PFSK-1 (cell line): ENCODE results near the gene PGBD2.

Experiments used
- FOXP2 ChIP-seq: optimal IDR thresholded peaks from 2 replicates; pipeline ENCODE3; 2011; ENCODE audit warnings: borderline replicate concordance, control low read depth, inconsistent platforms; ENCODE audit not compliant: insufficient read depth; ENCODE audit errors: extremely low read length, extremely low read depth
- POLR2AphosphoS5 ChIP-seq: IDR thresholded peaks from 2 replicates; pipeline ENCODE4 v1.6.1; 2012; ENCODE audit warnings: low read depth, mild to moderate bottlenecking, control low read depth, low read length, moderate library complexity
- SIN3A ChIP-seq: IDR thresholded peaks from 2 replicates; pipeline ENCODE4 v1.6.1; 2012; ENCODE audit warnings: mild to moderate bottlenecking, low read length, moderate library complexity, borderline replicate concordance; ENCODE audit not compliant: insufficient read depth
- TAF1 ChIP-seq: IDR thresholded peaks from 2 replicates; pipeline ENCODE4 v1.6.1; 2012; ENCODE audit warnings: low read length, control low read depth, borderline replicate concordance; ENCODE audit not compliant: insufficient read depth
- TF ChIP-seq, protein P1 (sequence below), 2 experiments: IDR thresholded peaks; 2 replicates each; pipeline versions ENCODE4 v1.6.1 to v1.8.0; 2011 to 2012; ENCODE audit warnings: low read depth in 2 of 2, low read length in 2 of 2, control low read depth in 1 of 2, inconsistent platforms in 1 of 2, mild to moderate bottlenecking in 1 of 2, moderate library complexity in 1 of 2; ENCODE audit not compliant: insufficient read depth in 1 of 2

PGBD2 gene

GRCh38 chr1:248885646-248886045, 20.4 kb upstream of the PGBD2 start:
- TF ChIP-seq FOXP2 (no peak), POLR2AphosphoS5 (no peak), TAF1 (no peak), SIN3A (no peak)
- TF ChIP-seq, protein P1, sequence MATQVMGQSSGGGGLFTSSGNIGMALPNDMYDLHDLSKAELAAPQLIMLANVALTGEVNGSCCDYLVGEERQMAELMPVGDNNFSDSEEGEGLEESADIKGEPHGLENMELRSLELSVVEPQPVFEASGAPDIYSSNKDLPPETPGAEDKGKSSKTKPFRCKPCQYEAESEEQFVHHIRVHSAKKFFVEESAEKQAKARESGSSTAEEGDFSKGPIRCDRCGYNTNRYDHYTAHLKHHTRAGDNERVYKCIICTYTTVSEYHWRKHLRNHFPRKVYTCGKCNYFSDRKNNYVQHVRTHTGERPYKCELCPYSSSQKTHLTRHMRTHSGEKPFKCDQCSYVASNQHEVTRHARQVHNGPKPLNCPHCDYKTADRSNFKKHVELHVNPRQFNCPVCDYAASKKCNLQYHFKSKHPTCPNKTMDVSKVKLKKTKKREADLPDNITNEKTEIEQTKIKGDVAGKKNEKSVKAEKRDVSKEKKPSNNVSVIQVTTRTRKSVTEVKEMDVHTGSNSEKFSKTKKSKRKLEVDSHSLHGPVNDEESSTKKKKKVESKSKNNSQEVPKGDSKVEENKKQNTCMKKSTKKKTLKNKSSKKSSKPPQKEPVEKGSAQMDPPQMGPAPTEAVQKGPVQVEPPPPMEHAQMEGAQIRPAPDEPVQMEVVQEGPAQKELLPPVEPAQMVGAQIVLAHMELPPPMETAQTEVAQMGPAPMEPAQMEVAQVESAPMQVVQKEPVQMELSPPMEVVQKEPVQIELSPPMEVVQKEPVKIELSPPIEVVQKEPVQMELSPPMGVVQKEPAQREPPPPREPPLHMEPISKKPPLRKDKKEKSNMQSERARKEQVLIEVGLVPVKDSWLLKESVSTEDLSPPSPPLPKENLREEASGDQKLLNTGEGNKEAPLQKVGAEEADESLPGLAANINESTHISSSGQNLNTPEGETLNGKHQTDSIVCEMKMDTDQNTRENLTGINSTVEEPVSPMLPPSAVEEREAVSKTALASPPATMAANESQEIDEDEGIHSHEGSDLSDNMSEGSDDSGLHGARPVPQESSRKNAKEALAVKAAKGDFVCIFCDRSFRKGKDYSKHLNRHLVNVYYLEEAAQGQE (IDR thresholded peaks at IDR 0.05; ENCODE audit: insufficient read depth in 1 of 2, low read depth in 2 of 2, low read length in 2 of 2) = no peak

GRCh38 chr1:248886237-248886895, 19.7 kb upstream of the PGBD2 start:
- TF ChIP-seq POLR2AphosphoS5 (no peak), SIN3A (no peak), TAF1 (no peak)
- TF ChIP-seq, protein P1 (IDR thresholded peaks at IDR 0.05; ENCODE audit: insufficient read depth in 1 of 2, low read depth in 2 of 2, low read length in 2 of 2) = no peak

DNA sequence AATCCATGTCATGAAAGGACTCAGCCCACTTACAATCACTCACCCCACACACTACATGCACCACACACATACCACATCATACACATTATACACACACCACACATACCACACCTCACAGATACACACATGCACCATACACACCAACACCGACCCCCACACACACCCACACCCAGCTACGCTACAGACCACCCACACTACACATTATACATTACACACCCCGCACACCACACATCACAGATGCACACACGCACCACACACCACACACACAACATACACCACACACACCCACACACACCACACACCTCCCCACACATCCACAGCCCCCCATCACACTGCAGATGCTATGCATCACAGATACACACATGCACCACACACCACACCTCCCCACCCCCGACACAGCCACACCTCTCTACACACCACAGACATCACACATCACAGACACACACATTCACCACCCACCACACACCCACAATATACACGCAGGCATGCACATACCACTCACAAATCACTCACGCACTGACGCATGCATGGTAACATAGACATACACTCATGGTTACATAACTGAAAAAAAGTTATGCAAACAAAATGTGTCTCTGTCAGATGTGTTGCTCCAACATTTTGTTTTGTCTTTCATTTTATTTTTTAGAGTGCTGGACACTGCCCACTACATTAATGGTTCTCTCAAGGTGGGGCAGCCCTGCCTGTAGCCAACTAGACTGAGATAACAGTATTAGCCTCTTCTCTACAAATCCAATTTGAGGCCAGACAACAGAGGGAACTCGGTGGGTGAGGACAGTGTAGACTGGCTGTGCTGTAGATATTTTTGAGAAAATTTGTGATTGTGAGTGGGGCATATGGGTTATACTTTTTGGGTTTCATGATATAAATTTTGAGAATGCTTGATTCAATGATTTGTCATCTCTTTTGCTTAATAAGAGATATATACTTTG, 15.2 kb upstream of the PGBD2 start:
- TF ChIP-seq POLR2AphosphoS5 (no peak), SIN3A (no peak), TAF1 (no peak), FOXP2 (no peak)
- TF ChIP-seq, protein P1 (IDR thresholded peaks at IDR 0.05; ENCODE audit: insufficient read depth in 1 of 2, low read depth in 2 of 2, low read length in 2 of 2) = no peak

GRCh38 chr1:248891758-248892157, 14.3 kb upstream of the PGBD2 start:
- TF ChIP-seq POLR2AphosphoS5 = no peak
- no peak for TF ChIP-seq FOXP2
- TF ChIP-seq SIN3A = no peak
- TF ChIP-seq, protein P1 (IDR thresholded peaks at IDR 0.05; ENCODE audit: insufficient read depth in 1 of 2, low read depth in 2 of 2, low read length in 2 of 2) = no peak
- TF ChIP-seq TAF1 = no peak
